ENCODE measurements around the gene FNDC8.

DNA sequence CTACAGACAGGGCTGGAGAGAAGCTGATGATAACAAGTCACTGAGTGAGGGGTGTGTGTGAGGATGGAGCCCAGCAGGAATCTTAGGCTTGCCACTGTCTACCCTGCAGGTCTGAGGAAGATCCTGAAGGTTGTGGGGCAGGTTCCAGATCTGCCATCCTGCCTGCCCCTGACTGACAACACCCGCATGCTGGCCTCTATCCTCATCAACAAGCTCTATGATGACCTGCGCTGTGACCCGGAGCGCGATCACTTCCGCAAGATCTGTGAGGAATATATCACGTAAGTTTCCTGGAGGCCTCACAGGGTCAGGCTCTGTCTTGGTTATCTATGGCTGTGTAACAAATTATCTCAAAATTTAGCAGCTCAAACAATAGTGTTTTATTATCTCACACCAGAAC lies 42.5 kb downstream of the FNDC8 start:
- TF ChIP-seq POLR2AphosphoS5 (IDR thresholded peaks at IDR 0.05; ENCODE audit: insufficient read depth in 1 of 2, low read depth in 1 of 2), result no peak
- TF ChIP-seq POLR2A (IDR thresholded peaks at IDR 0.05), result no peak

Measured in vagina (tissue), 2 donors.